NCI-H1105 treated with DMSO at 0.1 percent for 48 hours (cell line): Measurements from ENCODE around the gene NALCN.
A peak's percentile ranks its signal among the peaks of the same experiment; 100 is the strongest.

ENCODE experiments used
- DNase-seq: peaks from one replicate; lab custom pipeline; 2025; lab: John Stamatoyannopoulos, UW

The NALCN gene

GRCh38 chr13:101416181-101417042 is at the start of gene NALCN:
Gene NALCN (minus strand): TSS chr13:101416508. CDS start chr13:101399126, 17,382 bp downstream.
- DNase-seq, result peak; percentile 22

GRCh38 chr13:101465877-101466276 is 49.6 kb upstream of the NALCN start:
- DNase-seq, result no peak

- DNase-seq, result no peak
Observed at GRCh38 chr13:101457176-101457575, 40.9 kb upstream of the NALCN start.

- DNase-seq, result no peak
Observed at GRCh38 chr13:101455863-101456262, 39.6 kb upstream of the NALCN start.

GRCh38 chr13:101454767-101455166 is 38.5 kb upstream of the NALCN start:
- no peak for DNase-seq

- no peak for DNase-seq
Observed at GRCh38 chr13:101453784-101454201, 37.5 kb upstream of the NALCN start.

- no peak for DNase-seq
Observed at GRCh38 chr13:101452519-101453485, 36.5 kb upstream of the NALCN start, which contains the start of gene ITGBL1. Gene ITGBL1 (plus strand): TSS chr13:101452675. CDS start chr13:101452834, 159 bp downstream.

- DNase-seq, result no peak
Observed at GRCh38 chr13:101451641-101452040, 35.3 kb upstream of the NALCN start.

GRCh38 chr13:101450749-101451130 is 34.4 kb upstream of the NALCN start:
- DNase-seq, result no peak

- DNase-seq, result no peak
Observed at GRCh38 chr13:101449790-101450748, 33.8 kb upstream of the NALCN start.

GRCh38 chr13:101447852-101448251 is 31.5 kb upstream of the NALCN start:
- DNase-seq, result no peak

GRCh38 chr13:101434486-101434885 is 18.2 kb upstream of the NALCN start:
- DNase-seq, result no peak

- no peak for DNase-seq
Observed at GRCh38 chr13:101433895-101434294, 17.6 kb upstream of the NALCN start.

- DNase-seq, result no peak
Observed at GRCh38 chr13:101429733-101430132, 13.4 kb upstream of the NALCN start.

- no peak for DNase-seq
Observed at GRCh38 chr13:101425623-101426022, 9.3 kb upstream of the NALCN start.

GRCh38 chr13:101425156-101425471 is 8.8 kb upstream of the NALCN start:
- DNase-seq, result no peak

- DNase-seq, result no peak
Observed at GRCh38 chr13:101424381-101425155, 8.3 kb upstream of the NALCN start.

GRCh38 chr13:101423872-101424271 is 7.6 kb upstream of the NALCN start:
- DNase-seq, result no peak

- DNase-seq, result no peak
Observed at GRCh38 chr13:101417501-101417900, 1.2 kb upstream of the NALCN start.

GRCh38 chr13:101417043-101417406 is 717 bp upstream of the NALCN start:
- peak; percentile 67 for DNase-seq
